GM12891 (cell line): ENCODE measurements around the gene RITA1.

Experiments used
- PAX5 ChIP-seq: IDR thresholded peaks from 2 replicates; pipeline ENCODE4 v1.6.1; 2011; ENCODE audit warnings: low read length, moderate library complexity, mild to moderate bottlenecking; ENCODE audit not compliant: insufficient read depth, severe bottlenecking
- POLR2A ChIP-seq: IDR thresholded peaks from 2 replicates; pipeline ENCODE4 v1.6.1; 2011; ENCODE audit warnings: low read depth, low read length, control low read depth
- POLR2AphosphoS5 ChIP-seq: IDR thresholded peaks from 2 replicates; pipeline ENCODE4 v1.6.1; 2011; ENCODE audit warnings: low read depth, low read length, control low read depth
- SPI1 ChIP-seq: IDR thresholded peaks from 2 replicates; pipeline ENCODE4 v1.6.1; 2011; ENCODE audit warnings: low read depth, low read length, control low read depth
- TAF1 ChIP-seq: IDR thresholded peaks from 2 replicates; pipeline ENCODE4 v1.6.1; 2011; ENCODE audit warnings: low read depth, low read length, control low read depth

DNA sequence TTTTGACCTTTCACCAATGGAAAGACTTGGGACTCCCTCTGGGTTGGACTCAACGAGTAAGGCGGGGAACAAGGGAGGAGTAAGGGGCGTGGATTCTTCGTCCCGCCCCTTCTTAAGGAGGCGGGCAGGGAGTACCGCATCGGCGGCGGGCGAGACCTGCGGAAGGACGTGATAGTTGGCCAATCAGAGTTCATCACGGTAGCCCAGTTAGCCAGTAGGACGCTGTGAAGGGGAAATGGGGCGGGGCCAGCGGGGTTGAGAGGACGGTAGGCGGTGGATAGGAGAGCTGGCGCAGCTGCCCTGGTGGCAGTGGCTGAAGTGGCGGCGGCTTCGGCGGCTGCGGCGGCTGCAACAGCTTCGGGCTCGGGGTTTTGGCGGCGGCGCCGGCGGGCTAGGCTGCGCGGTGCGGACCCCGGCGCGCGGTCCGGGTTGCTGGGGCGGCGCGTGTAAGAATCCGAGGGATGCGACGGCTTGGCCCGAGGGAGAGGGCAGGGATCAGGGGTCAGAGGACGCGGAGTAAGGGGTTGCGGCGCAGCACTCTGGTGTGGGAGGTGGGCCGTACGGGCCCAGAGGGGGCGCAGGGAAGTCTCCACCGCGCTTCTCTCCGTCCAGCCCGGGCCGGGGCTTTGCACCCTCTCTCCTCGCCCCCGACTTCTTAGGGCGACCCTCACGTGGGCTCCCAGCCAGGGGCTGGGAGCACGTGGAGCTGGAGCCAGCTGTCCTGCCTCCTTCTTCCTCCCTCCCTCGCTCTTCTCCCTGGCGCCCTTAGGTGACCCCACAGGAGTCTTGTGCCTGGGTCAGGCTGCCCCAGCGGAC lies 35.9 kb downstream of the RITA1 start, which contains the start of gene TPCN1:
- TF ChIP-seq POLR2AphosphoS5 (peak; percentile 96), POLR2A (peak; percentile 96), SPI1 (0 out of 2 replicates have a peak, but pooled peaks have one; percentile 21), TAF1 (peak; percentile 90), PAX5 (no peak)
